Fibroblast of pulmonary artery (primary cell): ENCODE results near the gene KREMEN1.

Experiments used
- DNase-seq: peaks from one replicate; pipeline ENCODE4 v3.0.0-alpha.2; 2010; ENCODE audit warnings: low read depth
- H3K4me3 ChIP-seq: replicated peaks from 2 replicates; pipeline ENCODE4 v1.5.1; 2011; ENCODE audit warnings: low read depth, mild to moderate bottlenecking, control low read depth, low read length, moderate library complexity
- TF ChIP-seq, protein P1 (sequence below): IDR thresholded peaks from 2 replicates; pipeline ENCODE4 v1.5.1; 2011; ENCODE audit warnings: mild to moderate bottlenecking, control low read depth, low read length, inconsistent platforms; ENCODE audit errors: missing control alignments

The KREMEN1 gene

DNA sequence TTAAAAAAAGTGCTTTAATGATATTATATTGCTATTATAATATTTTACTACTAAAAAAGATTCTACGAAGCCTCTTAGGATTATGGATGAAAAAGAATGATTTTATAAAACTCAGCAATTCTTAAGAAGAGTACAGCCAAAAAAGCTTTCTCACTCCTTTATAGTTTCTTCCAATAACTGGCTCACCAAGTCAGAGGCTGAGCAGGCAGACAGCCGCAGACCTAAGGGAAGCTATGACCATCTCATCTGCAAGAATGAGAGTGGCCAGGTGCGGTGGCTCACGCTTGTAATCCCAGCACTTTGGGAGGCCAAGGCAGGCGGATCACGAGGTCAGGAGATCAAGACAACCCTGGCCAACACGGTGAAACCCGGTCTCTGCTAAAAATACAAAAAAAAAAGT lies 120.2 kb downstream of the KREMEN1 start:
- TF ChIP-seq, protein P1, sequence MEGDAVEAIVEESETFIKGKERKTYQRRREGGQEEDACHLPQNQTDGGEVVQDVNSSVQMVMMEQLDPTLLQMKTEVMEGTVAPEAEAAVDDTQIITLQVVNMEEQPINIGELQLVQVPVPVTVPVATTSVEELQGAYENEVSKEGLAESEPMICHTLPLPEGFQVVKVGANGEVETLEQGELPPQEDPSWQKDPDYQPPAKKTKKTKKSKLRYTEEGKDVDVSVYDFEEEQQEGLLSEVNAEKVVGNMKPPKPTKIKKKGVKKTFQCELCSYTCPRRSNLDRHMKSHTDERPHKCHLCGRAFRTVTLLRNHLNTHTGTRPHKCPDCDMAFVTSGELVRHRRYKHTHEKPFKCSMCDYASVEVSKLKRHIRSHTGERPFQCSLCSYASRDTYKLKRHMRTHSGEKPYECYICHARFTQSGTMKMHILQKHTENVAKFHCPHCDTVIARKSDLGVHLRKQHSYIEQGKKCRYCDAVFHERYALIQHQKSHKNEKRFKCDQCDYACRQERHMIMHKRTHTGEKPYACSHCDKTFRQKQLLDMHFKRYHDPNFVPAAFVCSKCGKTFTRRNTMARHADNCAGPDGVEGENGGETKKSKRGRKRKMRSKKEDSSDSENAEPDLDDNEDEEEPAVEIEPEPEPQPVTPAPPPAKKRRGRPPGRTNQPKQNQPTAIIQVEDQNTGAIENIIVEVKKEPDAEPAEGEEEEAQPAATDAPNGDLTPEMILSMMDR, result no peak
- DNase-seq, result no peak
- no peak overlapping the region for H3K4me3 ChIP-seq

DNA sequence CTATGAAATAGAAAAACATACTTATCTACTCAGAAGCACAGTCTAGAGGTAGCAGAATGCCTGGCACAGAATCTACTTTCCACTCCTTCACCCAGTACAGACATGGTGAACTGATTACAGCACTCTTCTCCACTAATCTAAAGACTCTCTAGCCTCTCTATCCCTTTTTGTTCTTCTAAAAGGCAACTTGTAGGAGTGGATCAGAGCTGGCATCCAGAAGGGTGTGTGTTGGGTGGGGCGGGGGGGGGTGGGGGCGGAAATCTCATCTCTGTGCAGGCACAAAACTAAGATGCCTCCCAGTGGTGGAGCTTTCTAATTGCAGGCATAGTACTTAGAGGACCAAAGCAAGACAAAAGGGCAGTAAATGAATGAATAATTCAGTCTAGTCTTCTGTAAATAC lies 121.3 kb downstream of the KREMEN1 start:
- no peak overlapping the region for H3K4me3 ChIP-seq
- TF ChIP-seq, protein P1, result peak; percentile 14
- no peak for DNase-seq

DNA sequence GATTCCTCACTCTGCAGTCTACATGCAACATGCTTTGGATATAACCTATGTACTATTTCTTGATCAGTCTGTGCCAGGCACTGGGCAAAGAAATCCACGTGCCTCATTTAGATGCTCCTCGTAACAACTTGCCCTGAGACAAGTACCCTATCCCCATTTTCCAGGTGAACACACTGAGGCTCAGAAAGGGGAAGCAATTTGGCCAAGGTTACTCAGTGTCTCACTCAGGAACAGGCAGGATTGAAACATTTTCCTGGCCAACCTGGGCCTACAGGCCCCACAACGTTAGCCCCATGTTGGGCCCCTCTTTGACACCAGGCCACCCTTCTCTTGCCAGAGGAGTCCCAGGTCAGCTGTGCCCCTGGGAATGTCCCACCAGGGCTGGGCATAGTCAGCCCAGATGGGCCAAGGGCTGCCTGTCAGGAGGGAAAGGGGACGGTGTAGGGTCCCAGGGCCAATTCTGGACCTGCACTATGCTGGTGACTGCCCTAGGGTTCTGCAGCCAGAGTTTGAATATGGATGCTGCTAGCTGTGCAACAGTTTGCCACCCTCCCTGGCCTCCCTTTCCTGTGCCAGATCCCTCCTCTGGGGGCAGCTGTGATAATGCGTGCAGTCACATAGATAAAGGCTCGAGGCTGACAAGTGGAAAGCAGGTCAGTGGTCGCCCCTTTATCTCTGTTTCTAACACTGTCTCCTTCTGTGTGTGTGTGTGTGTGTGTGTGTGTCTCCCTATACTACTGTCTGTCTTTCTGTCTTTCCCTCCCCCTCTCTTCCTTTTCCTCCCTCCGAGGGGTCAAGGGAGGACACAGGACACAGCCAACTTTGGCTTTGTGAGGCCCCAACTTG lies 122.5 kb downstream of the KREMEN1 start:
- H3K4me3 ChIP-seq, result no peak overlapping the region
- TF ChIP-seq, protein P1, result no peak
- DNase-seq, result no peak

DNA sequence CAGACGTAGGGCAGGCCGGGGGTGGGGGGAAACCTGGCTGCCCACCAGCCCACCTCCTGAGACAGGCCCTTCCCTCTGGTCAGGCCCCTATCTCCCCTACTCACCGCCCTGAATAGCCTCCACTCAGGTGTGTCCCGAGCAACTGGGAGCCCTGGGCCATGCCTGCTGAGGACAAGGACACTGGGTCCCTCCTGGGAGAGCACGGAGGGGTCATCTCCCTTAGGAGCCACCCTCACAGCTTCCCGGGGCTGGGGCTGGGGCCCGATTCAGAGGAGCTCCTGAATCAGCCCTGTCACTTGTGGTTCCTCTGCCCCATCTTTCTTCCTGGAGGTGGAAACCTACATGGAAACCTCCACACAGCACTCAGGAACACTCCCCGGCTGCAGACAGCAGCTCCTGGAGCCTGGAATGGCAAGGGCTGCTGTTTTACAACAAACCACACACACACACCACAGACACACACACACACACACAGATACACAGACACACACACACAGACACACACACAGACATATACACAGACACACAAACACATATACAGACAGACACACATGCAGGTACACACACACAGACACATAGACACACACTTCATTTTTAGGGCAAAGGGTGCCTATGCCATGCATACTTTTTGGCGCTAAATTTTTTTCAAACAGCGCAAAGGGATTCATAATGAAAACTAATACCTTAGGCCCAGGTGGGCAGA lies 123.3 kb downstream of the KREMEN1 start:
- TF ChIP-seq, protein P1, result no peak
- DNase-seq, result no peak

DNA sequence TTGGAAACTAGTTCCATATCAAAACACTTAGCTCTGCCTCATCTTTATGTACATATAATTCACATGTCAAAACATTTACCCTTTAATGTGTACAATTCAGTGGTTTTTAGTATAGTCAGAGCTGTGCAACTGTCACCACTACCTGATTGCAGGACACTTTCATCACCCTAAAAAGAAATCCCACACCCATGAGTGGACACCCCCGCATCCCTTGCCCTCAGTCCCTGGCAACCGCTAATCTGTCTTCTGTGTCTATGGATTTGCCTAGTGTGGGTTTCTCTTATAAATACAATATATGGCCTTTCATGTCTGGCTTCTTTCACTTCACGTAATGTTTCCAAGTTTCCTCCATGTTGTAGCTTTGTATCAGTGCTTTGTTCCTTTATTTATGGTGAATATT lies 124.3 kb downstream of the KREMEN1 start:
- no peak for DNase-seq
- H3K4me3 ChIP-seq, result no peak overlapping the region
- TF ChIP-seq, protein P1, result no peak

More for the DNA sequence above, 123.3 kb downstream of the KREMEN1 start:
- no peak overlapping the region for H3K4me3 ChIP-seq

DNA sequence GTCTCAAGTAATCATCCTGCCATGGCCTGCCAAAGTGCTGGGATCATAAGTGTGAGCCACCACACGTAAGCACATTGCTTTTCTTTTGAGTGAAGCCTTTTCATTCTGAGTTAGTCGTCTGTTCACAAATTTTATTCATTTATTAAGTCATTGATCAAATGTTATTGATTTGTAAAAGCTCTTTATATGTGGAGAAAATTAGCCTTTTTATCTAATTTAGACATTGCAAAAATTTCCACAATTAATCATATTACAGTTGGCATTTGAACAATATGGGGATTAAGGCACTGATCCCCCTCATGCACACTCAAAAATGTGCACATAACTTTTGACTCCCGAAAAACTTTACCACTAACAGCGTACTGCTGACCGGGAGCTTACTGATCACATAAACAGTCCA lies 125.4 kb downstream of the KREMEN1 start:
- no peak for DNase-seq
- no peak overlapping the region for H3K4me3 ChIP-seq
- TF ChIP-seq, protein P1, result no peak
